Endothelial cell of umbilical vein (primary cell): ENCODE data around the gene EEF1AKMT1. TPM values are rescaled to one million over a fixed set of nuclear protein-coding genes. Genes with fewer than 3 reads are reported as not detected.

ENCODE experiments used
- BruUV-seq: library from RNA; stranded (reverse); fragments of 400-500 nt; replicated peaks from 2 replicates; lab custom pipeline; 2021; lab: Mats Ljungman, UMichigan
- CTCF ChIA-PET: fragments of 300-600, 350-600 bp; sonication (Branson Sonifier 250); formaldehyde crosslinking; loops from one replicate; lab custom pipeline; 2021; ENCODE audit warnings: antibody characterized with exemption, inconsistent platforms; lab: Charles Lee
- POLR2A ChIA-PET: fragments of 300-600, 350-600 bp; sonication (Branson Sonifier 250); formaldehyde crosslinking; loops from one replicate; lab custom pipeline; 2021; ENCODE audit warnings: antibody characterized with exemption, inconsistent platforms; lab: Charles Lee
- DNase-seq: peaks from one replicate; pipeline ENCODE4 v3.0.0-alpha.2; 2011; ENCODE audit warnings: low read depth, low spot score
- FAIRE-seq: peaks from 2 replicates; lab custom pipeline; 2011; peaks lifted over from hg19 to GRCh38; lab: Jason Lieb, UNC
- H2AFZ ChIP-seq: 2 replicates; pipeline ENCODE4 v1.6.0; 2012; ENCODE audit warnings: low read depth, low read length, control low read depth, inconsistent platforms
- H3K27ac ChIP-seq: 2 replicates; pipeline ENCODE4 v1.5.1; 2011; ENCODE audit warnings: low read depth, mild to moderate bottlenecking, control low read depth, low read length, moderate library complexity; ENCODE audit not compliant: insufficient read depth
- H3K27me3 ChIP-seq, 2 experiments: 2 replicates each; pipeline versions ENCODE4 v1.6.0 to v1.6.1; 2011; ENCODE audit warnings: low read length in 2 of 2, mixed read lengths in 1 of 2; ENCODE audit not compliant: control insufficient read depth in 2 of 2, insufficient read depth in 2 of 2
- H3K36me3 ChIP-seq, 2 experiments: 2 replicates in 1 of 2; 3 replicates in 1 of 2; pipeline ENCODE4 v1.5.1; 2011; ENCODE audit warnings: low read length in 2 of 2, mild to moderate bottlenecking in 1 of 2, moderate library complexity in 1 of 2; ENCODE audit not compliant: control insufficient read depth in 2 of 2, insufficient read depth in 2 of 2; ENCODE audit errors: extremely low read depth in 1 of 2
- H3K4me1 ChIP-seq: 3 replicates; pipeline ENCODE4 v1.5.1; 2011; ENCODE audit warnings: mild to moderate bottlenecking, low read length; ENCODE audit not compliant: control insufficient read depth, insufficient read depth; ENCODE audit errors: extremely low read depth
- H3K4me2 ChIP-seq: 2 replicates; pipeline ENCODE4 v1.6.1; 2011; ENCODE audit warnings: low read length, control low read depth, mixed read lengths; ENCODE audit not compliant: insufficient read depth
- H3K4me3 ChIP-seq, 3 experiments: fragments of 200-600 bp in 1 of 3; sonication (generic), shearing (Covaris generic) in 1 of 3; replicated peaks in 1 of 3; 2 replicates each; pipeline ENCODE4 v1.5.1; 2011 to 2016; ENCODE audit warnings: control low read depth in 3 of 3, low read length in 3 of 3, mild to moderate bottlenecking in 2 of 3, inconsistent platforms in 1 of 3, low read depth in 1 of 3, moderate library complexity in 1 of 3; ENCODE audit not compliant: insufficient read depth in 1 of 3
- H3K79me2 ChIP-seq: 2 replicates; pipeline ENCODE4 v1.6.0; 2012; ENCODE audit warnings: low read length, inconsistent platforms; ENCODE audit not compliant: control insufficient read depth, insufficient read depth
- H3K9ac ChIP-seq: replicated peaks from 2 replicates; pipeline ENCODE3; 2011; ENCODE audit warnings: low read length, control low read depth; ENCODE audit not compliant: insufficient read depth; ENCODE audit errors: extremely low read depth
- H3K9me1 ChIP-seq: replicated peaks from 3 replicates; pipeline ENCODE4 v1.6.0; 2011; ENCODE audit warnings: mild to moderate bottlenecking, low read length; ENCODE audit not compliant: control insufficient read depth, insufficient read depth; ENCODE audit errors: extremely low read depth
- H3K9me3 ChIP-seq: replicated peaks from 2 replicates; pipeline ENCODE4 v1.5.1; 2012; ENCODE audit warnings: low read length, inconsistent platforms; ENCODE audit not compliant: control insufficient read depth, insufficient read depth
- H4K20me1 ChIP-seq: replicated peaks from 2 replicates; pipeline ENCODE3; 2011; ENCODE audit warnings: mild to moderate bottlenecking, low read length; ENCODE audit not compliant: control insufficient read depth, insufficient read depth; ENCODE audit errors: extremely low read depth
- CTCF ChIP-seq, 2 donors: IDR thresholded peaks; 1 replicate in 1 of 2; 2 replicates in 1 of 2; pipeline ENCODE4 v1.5.1; 2011; ENCODE audit warnings: low read length in 2 of 2, mild to moderate bottlenecking in 2 of 2, moderate library complexity in 2 of 2, control low read depth in 1 of 2, inconsistent platforms in 1 of 2, low read depth in 1 of 2; ENCODE audit not compliant: insufficient read depth in 1 of 2; ENCODE audit errors: extremely low read depth in 1 of 2
- EZH2 ChIP-seq: IDR thresholded peaks from 2 replicates; pipeline ENCODE4 v1.6.1; 2012; ENCODE audit warnings: borderline replicate concordance, low read depth, mild to moderate bottlenecking, moderate library complexity, low read length, inconsistent platforms; ENCODE audit not compliant: severe bottlenecking
- FOS ChIP-seq: IDR thresholded peaks from 2 replicates; pipeline ENCODE4 v1.6.1; 2011; ENCODE audit warnings: mild to moderate bottlenecking, low read length, moderate library complexity, borderline replicate concordance; ENCODE audit not compliant: insufficient read depth
- GATA2 ChIP-seq: IDR thresholded peaks from 2 replicates; pipeline ENCODE4 v1.7.0; 2011; ENCODE audit warnings: low read depth, mild to moderate bottlenecking, moderate library complexity, mixed read lengths, low read length; ENCODE audit not compliant: insufficient read length, insufficient read depth
- JUN ChIP-seq: IDR thresholded peaks from 2 replicates; pipeline ENCODE4 v1.6.1; 2011; ENCODE audit warnings: borderline replicate concordance, low read depth; ENCODE audit not compliant: insufficient read length, insufficient read depth
- MYC ChIP-seq: IDR thresholded peaks from one replicate; pipeline ENCODE4 v1.6.1; 2011; ENCODE audit warnings: mild to moderate bottlenecking, low read depth, low read length
- POLR2A ChIP-seq: IDR thresholded peaks from 2 replicates; pipeline ENCODE4 v1.6.1; 2012; ENCODE audit warnings: low read depth, mild to moderate bottlenecking, control low read depth, low read length
- POLR2AphosphoS5 ChIP-seq: IDR thresholded peaks from 2 replicates; pipeline ENCODE4 v1.6.1; 2012; ENCODE audit warnings: low read depth, mild to moderate bottlenecking, control low read depth, low read length, moderate library complexity; ENCODE audit not compliant: insufficient read depth
- dilution Hi-C: fragments of 300-500 bp; cut with MboI; formaldehyde crosslinking; loops from one replicate; pipeline ENCODE4 v1.15.0; 2019; ENCODE audit warnings: low sequenced_read_pairs; ENCODE audit not compliant: extremely low pct_ligation_motif_present
- intact Hi-C: fragments of 100-400 bp; cut with micrococcal nuclease; formaldehyde crosslinking; loops from one replicate; pipeline ENCODE4 v1.10.0; 2022
- polyA plus RNA-seq, 4 experiments: library from polyadenylated mRNA; depleted of rRNA in 3 of 4; stranded (reverse) in 3 of 4; unstranded in 1 of 4; fragments of >200 nt; gene quantifications; 2 replicates each; pipeline versions ENCODE4 v1.2.1 to v1.2.3, GENCODE V29; 2011 to 2012; ENCODE audit warnings: missing spikeins in 1 of 4
- total RNA-seq: library from RNA; stranded (reverse); gene quantifications from 2 replicates; pipeline ENCODE4 v1.2.3, GENCODE V29; 2021
- TF ChIP-seq, protein P1 (sequence below): IDR thresholded peaks from 2 replicates; pipeline ENCODE4 v1.6.1; 2011; ENCODE audit not compliant: insufficient read depth, insufficient read length

Gene EEF1AKMT1
- total and polyA plus RNA-seq, 2 donors (not counting 3 experiments of a cell fraction or from before 2014, with no cell fraction given), result 9.0 to 11.1 TPM

DNA sequence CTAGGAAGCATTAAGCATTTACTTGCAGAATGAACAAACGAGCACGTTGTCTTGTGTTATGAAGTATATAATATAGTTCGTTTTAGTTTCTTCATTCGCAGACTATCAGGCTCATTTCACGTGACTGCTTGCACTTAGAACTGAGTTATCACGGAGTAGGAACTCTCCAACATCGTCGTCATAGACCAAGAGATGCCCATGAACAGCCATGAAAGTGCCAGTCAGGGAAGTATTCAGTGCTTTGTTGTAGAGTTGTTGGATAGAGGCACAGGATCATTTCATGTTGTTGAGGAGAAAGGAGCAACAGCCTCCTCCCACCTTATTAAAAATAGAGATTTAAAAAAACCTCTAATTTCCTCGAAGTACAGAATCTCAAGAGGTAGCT is 71.2 kb downstream of the EEF1AKMT1 start:
- Histone ChIP-seq H3K4me1 (peaks cover 8% of the 10 kb centered on the region), H3K4me2 (peak overlapping the region; percentile 75), H3K9me3 (no peaks in the 10 kb centered on the region), H3K4me3 (peak overlapping the region; percentile 48 to 64 (median 52)), H4K20me1 (no peaks in the 10 kb centered on the region), H3K27me3 (no peaks in the 10 kb centered on the region), H2AFZ (no peak overlapping the region), H3K9me1 (no peaks in the 10 kb centered on the region), H3K79me2 (no peaks in the 10 kb centered on the region), H3K36me3 (no peaks in the 10 kb centered on the region), H3K27ac (no peak overlapping the region), H3K9ac (peak overlapping the region; percentile 58)
- intact Hi-C loops, result loop anchor here (2.0 to 10.0 kb wide), 2 partner anchors 136 to 178 kb away; partner anchors contain the start of genes CRYL1 and IFT88
- dilution Hi-C loops, result no loop called here
- no TSS peak for BruUV-seq
- FAIRE-seq (peak; percentile 54), DNase-seq (peak; percentile 28)
- ChIA-PET CTCF (interaction anchor here (1.1 to 3.9 kb wide), 6 partner anchors 134 to 222 kb away, joined by 3 to 25 read pairs (median 13); no protein-coding TSS in a partner anchor), POLR2A (no interaction called here)
- TF ChIP-seq POLR2AphosphoS5, result no peak
- TF ChIP-seq GATA2, result no peak
- TF ChIP-seq EZH2, result no peak
- TF ChIP-seq JUN, result no peak
- TF ChIP-seq POLR2A, result no peak
- TF ChIP-seq MYC, result no peak
- no peak for TF ChIP-seq CTCF (IDR thresholded peaks at IDR 0.05; ENCODE audit: extremely low read depth in 1 of 2, insufficient read depth in 1 of 2, low read depth in 1 of 2, low read length in 2 of 2)
- TF ChIP-seq, protein P1, sequence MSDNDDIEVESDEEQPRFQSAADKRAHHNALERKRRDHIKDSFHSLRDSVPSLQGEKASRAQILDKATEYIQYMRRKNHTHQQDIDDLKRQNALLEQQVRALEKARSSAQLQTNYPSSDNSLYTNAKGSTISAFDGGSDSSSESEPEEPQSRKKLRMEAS, result no peak
- no peak for TF ChIP-seq FOS
